K562 (cell line): ENCODE data around the gene OR2T8. TPM values are rescaled to one million over a fixed set of nuclear protein-coding genes. Genes with fewer than 3 reads are reported as not detected.

Experiments used
- KDM5B ChIP-seq: fragments of 200-600 bp; sonication (generic); IDR thresholded peaks from 2 replicates; pipeline ENCODE4 v1.6.1; 2012; ENCODE audit warnings: low read depth, mild to moderate bottlenecking, moderate library complexity, low read length, control low read depth, inconsistent platforms; ENCODE audit not compliant: insufficient replicate concordance
- MEF2A ChIP-seq: IDR thresholded peaks from 2 replicates; pipeline ENCODE4 v1.6.1; 2011; ENCODE audit warnings: low read depth, mild to moderate bottlenecking, low read length, moderate library complexity; ENCODE audit not compliant: control insufficient read depth
- U2AF1 ChIP-seq: fragments of 200-400 bp; formaldehyde crosslinking; optimal IDR thresholded peaks from 2 replicates; pipeline ENCODE3; 2017; ENCODE audit warnings: mild to moderate bottlenecking, low read depth, low read length, moderate library complexity
- ZNF583 ChIP-seq: fragments of 250-450 bp; sonication (Bioruptor Pico); IDR thresholded peaks from 2 replicates; pipeline ENCODE4 v1.4.0; 2020
- polyA plus RNA-seq, 8 experiments: library from polyadenylated mRNA; depleted of rRNA in 4 of 8; stranded (reverse) in 5 of 8; unstranded in 3 of 8; fragments of >200 nt; fragmentation: Nextera tagmentation in 2 of 8; fragmentation: Illumina TruSeq in 1 of 8; extraction: Ambion mirVana in 2 of 8; extraction: Trizol in 1 of 8; gene quantifications; 2 replicates each; pipeline versions ENCODE4 v1.2.1 to v1.2.3, GENCODE V29; 2011 to 2014; ENCODE audit warnings: inconsistent platforms in 1 of 8, missing spikeins in 1 of 8
- total RNA-seq, 7 experiments: library from RNA; depleted of rRNA in 6 of 7; stranded (reverse); fragments of >200 nt in 6 of 7; fragmentation: Illumina TruSeq in 2 of 7; extraction: Trizol in 2 of 7; gene quantifications; 2 replicates each; pipeline versions ENCODE4 v1.2.1 to v1.2.3, GENCODE V29; 2011 to 2021; ENCODE audit warnings: low replicate concordance in 1 of 7
- TF ChIP-seq, protein P1 (sequence below), 2 experiments: fragments of 450-650 bp; formaldehyde crosslinking in 1 of 2; IDR thresholded peaks; 2 replicates each; pipeline versions ENCODE4 v1.4.0 to v1.6.1; 2014 to 2020; ENCODE audit warnings: mild to moderate bottlenecking in 2 of 2, borderline replicate concordance in 1 of 2, low read depth in 1 of 2
- TF ChIP-seq, protein P2 (sequence below): sonication (generic); formaldehyde crosslinking; IDR thresholded peaks from 2 replicates; pipeline ENCODE4 v1.8.1; 2022; ENCODE audit warnings: missing genetic modification reagents

OR2T8 gene
- total and polyA plus RNA-seq, 9 of the 15 experiments (the other 6 are each of a cell fraction or from before 2014, with no cell fraction given): 0.08 to 0.46 (median 0.31) TPM; not detected in 3

DNA sequence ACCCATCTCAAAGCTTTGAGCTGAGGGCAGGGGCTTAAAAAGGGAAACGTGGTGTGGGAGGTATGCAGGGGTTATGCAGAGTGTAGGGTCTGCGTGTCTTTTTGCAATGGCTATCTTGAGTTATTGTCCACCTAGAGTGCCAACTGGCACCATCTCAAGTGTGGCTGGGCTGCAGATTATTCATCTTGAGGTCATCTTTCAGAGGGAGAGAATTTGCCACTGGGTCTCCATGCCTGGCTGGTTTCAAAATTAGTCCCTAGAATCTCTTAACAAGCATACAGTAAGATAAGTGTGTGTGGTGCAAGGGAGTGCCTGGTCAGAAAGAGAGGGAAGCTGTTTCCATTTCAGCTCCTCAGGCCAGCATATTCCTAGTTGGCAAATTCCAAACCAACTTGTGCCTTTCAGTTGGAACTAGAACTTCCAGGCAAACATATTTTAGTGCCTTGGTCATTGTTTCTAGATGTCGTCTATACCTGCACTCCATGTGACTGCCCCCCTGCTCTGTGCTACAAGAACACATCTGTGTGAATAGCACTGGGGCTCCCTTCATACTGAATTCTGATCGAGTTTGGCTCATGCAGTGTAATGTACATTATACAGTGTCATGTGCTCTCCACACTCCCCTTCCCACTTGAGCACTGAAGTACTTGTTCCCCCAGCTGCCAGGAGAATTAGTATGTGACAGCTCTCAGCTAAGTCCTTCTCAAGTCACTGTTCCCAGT lies 5.0 kb upstream of the OR2T8 start (continued):
- TF ChIP-seq, protein P1, sequence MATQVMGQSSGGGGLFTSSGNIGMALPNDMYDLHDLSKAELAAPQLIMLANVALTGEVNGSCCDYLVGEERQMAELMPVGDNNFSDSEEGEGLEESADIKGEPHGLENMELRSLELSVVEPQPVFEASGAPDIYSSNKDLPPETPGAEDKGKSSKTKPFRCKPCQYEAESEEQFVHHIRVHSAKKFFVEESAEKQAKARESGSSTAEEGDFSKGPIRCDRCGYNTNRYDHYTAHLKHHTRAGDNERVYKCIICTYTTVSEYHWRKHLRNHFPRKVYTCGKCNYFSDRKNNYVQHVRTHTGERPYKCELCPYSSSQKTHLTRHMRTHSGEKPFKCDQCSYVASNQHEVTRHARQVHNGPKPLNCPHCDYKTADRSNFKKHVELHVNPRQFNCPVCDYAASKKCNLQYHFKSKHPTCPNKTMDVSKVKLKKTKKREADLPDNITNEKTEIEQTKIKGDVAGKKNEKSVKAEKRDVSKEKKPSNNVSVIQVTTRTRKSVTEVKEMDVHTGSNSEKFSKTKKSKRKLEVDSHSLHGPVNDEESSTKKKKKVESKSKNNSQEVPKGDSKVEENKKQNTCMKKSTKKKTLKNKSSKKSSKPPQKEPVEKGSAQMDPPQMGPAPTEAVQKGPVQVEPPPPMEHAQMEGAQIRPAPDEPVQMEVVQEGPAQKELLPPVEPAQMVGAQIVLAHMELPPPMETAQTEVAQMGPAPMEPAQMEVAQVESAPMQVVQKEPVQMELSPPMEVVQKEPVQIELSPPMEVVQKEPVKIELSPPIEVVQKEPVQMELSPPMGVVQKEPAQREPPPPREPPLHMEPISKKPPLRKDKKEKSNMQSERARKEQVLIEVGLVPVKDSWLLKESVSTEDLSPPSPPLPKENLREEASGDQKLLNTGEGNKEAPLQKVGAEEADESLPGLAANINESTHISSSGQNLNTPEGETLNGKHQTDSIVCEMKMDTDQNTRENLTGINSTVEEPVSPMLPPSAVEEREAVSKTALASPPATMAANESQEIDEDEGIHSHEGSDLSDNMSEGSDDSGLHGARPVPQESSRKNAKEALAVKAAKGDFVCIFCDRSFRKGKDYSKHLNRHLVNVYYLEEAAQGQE (IDR thresholded peaks at IDR 0.05; ENCODE audit: borderline replicate concordance): no peak
- TF ChIP-seq, protein P1 (CRISPR knock-in tag; IDR thresholded peaks at IDR 0.05; ENCODE audit: low read depth): no peak
- TF ChIP-seq KDM5B (no peak), ZNF583 (CRISPR knock-in tag) (no peak), U2AF1 (no peak), MEF2A (no peak)
- TF ChIP-seq, protein P2, sequence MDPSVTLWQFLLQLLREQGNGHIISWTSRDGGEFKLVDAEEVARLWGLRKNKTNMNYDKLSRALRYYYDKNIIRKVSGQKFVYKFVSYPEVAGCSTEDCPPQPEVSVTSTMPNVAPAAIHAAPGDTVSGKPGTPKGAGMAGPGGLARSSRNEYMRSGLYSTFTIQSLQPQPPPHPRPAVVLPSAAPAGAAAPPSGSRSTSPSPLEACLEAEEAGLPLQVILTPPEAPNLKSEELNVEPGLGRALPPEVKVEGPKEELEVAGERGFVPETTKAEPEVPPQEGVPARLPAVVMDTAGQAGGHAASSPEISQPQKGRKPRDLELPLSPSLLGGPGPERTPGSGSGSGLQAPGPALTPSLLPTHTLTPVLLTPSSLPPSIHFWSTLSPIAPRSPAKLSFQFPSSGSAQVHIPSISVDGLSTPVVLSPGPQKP (CRISPR knock-in tag): no peak
